Activated CD8-positive, alpha-beta memory T cell treated with anti-CD3 and anti-CD28 coated beads, Interleukin-2, amount 50 U/mL, for 4 hours (primary cell): ENCODE data around the gene DOCK1.

Experiments
- DNase-seq: peaks from one replicate; pipeline ENCODE4 v3.0.0-alpha.2; 2020

The DOCK1 gene

DNA sequence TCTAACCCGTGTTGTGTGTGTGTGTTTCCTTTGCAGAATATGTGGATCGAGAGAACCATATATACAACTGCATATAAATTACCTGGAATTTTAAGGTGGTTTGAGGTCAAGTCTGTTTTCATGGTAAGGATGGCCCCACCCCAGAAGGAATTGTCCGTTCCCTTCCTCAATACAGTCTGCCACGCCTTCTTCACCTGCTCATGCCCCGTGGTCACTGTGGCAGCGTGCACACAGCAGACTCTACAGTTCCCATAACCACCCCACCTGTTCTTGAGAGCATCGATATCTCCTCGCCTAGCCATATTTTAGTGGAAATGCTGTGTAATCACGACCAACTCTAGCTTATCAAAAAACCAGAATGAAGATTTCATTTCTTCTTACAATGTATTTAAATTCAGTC lies 509.9 kb downstream of the DOCK1 start:
- DNase-seq: no peak

DNA sequence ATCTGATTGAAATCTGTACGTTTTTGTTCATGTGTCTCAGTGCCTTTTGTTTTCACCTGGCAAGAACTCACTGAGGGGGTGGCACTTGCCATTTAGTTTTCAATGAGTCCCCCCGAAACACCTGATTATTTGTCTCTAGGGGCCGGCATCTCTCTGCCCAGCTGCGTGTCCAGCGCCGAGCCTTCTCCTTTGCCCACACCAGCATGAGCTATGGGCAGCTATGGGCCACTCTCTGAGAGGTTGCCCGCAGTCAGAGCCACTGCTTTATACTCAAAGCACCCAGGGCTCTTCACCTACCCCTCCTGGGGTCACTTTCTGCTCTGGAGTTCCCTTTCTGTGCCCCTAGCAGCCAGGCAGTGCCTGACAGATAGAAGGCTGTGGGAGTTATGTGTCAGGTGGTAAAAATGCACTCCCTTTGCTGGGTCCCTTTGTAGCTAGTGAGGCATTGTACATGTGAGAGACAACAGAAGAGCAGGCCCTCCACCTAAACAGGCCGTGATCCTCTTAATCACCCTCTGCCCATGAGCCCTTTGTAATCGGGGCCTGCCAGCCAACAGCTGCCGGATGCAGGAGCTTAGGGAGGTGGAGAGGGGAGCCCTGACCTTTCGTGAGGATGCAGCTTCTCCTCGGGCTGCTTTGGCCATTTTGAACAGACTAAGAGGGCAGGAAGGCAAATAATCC lies 510.8 kb downstream of the DOCK1 start:
- no peak for DNase-seq

DNA sequence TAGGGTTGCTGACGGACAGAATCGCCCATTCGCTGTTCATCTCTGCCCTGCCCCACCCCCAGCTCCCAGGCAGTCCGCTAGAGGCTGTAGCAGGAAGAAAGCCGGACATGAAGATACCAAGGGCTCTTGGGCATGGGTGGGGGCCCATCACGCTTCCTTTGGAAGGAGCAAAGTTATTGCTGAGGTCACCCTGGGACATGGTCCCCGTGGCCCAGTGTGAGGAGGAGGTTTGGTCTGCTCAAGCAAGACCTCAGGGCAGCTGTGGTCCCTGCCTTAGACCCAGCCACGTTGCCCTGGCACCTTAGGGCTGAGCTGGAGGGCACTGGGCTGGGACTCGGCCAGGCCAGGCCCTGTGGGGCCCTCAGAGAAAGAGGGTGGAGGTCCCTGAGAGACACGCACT lies 511.8 kb downstream of the DOCK1 start:
- no peak for DNase-seq

DNA sequence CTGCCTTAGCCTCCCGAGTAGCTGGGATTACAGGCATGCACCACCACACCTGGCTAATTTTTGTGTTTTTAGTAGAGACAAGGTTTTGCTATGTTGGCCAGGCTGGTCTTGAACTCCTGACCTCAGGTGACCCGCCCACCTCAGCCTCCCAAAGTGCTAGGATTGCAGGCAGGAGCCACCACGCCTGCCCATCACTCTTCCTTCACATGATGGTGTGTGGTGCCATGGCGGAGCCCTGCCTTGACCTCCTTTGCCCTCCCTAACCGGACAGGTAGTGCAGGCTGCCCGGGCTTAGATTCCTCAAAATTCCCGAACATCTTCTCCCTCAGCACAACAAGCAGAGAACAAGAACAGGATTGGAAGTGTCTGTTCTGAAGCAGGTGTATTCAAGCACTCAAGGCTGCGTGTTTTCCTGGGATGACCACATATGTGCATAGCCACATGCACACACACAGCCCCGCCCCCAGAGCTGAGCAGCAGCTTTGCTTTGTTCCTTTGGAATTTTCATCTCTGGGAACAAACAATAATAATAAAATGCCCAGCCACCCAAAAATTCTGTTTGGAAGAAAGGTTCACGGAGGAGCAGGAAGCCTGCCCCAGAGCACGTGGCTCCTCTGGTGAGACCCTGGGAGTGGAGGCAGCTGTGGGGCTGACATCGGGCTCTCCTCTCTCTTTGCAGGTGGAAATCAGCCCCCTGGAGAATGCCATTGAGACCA lies 512.6 kb downstream of the DOCK1 start:
- no peak for DNase-seq

DNA sequence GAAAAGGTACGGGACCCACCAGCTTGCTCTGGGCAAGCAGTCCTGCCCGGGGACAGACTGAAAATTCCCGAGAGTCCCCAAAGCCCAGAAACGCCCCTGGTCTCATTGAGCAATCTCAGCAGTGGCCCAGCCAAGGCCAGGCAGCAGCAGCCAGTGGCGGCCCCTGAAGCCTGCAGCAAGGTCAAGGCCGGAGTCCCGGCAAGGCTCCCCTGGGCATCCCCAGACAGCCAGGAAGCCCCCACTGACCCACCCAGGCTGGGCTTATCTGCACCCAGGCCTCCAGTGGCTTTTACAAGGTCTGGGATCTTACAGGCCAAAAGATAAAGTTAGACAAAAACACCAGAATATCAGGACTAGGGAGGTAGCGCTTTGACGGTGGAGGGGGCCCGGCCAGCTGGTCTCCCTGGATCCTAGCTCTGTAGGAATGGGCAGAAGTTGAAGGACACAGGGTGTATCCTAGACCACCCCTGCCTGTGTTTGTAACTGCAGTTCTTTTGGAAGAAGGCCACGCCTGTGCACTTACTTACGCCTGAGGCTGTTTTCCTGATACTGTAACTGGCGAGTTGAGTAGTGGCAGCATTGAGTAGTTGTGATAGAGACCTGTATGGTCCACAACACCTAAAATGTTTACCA lies 513.4 kb downstream of the DOCK1 start:
- DNase-seq: no peak

DNA sequence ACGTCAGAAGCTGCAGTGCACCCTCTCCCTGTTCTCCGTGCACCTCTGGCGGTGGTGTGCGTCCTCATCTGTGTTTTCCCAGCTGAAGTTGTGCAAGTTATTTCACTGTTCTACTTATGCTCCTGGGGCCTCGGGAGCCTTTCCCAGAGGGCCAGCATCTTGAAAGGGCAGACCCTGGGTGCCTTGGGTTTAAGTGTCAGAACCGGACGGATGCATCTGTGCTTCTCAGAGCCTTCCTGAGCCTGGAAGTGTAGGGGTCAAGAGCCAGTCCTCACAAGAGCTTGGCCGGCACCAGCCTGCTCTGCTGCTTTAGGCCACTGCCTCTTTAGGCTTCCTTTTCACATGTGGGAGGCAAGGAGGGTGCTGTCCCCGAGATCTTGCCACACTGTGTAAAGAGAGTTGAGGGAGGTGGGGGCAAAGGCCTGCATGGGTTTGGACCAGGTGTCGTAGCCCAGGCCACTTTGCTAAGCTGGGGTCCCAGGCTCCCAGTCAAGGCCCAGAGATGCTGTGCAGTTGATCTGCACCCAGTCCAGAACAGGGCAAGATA lies 515.0 kb downstream of the DOCK1 start:
- DNase-seq: no peak

DNA sequence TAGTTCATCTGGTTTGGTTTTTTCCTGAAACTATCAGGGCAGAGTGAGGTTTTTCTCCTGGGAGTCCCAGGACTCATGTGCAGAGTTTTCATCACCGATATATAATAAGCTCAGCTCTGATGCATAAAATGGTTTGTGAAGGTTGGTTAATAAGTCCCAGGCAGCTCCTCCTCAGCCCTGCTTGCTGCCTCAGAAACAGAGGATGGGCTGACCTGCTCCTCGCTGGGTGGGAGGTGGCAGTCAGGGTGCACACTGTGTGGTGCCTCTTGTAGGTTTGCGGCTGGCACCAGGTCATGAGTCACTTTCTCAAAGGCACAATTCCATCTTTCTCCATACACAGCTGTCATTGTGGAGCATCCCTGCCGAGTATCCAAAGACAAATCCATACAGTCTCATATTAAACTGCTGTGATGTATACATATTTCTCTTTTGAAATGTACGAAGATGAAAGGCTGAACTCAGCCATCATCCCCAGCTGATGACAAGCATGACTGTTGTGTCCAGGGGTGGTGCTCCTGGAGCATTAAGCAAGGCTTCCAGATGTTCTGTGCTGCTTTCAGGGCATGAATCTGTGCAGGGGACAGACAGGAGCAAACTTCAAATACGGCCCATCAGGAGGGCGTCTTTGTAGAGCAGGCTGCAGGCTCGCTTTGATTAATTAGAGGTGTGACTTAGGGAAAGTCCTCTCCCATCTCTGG lies 518.1 kb downstream of the DOCK1 start:
- DNase-seq: no peak

DNA sequence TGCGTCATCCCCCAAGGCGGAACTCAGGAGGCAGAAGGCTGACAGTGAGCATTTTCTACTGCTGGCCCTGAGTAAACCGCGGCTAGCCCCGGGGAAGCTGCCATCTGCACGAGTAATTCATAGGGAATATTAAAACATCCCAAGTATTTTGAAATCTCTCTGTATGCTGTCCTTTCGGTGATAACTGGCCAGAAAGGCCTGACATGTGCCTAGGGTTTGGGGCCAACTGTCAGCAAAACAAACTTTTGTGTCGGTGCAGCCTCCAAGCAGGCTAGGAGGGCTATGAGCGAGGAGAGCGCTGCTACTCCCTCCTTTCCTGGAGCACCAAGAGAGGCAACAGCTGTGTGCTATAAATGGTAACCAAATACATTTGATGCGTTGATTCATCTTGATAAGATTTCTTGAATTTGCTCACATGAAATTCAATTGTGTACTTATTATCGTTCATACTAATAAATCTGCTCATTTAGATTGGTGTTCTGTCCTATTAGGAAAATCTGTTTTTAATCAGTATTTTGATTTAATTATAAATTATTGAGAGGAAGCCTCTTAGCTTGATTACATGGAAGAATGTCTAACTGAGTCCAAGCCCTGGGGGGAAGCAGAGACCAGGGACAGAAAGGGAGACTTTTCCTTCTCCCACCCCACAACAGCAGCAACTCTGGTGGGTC lies 519.5 kb downstream of the DOCK1 start:
- no peak for DNase-seq

DNA sequence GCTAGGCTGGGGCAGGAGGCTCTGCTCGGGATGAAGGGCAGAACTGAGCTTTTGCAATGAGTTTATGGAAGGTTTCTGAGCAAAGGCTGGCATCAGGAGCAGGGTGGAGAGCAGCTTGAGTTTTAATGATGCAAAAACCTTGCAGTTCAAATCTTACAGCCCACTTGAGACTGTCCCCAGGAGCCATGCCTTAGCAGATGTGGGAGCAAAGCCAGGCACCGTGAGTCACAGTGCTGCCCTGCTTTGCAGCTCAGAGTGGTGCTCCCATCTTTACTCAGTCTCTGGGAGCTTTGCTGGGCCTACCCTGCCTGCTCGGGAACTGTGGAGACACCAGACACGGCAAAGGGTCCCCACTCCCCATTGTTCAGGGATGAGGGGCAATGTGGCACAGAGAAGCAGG lies 521.5 kb downstream of the DOCK1 start:
- DNase-seq: no peak

DNA sequence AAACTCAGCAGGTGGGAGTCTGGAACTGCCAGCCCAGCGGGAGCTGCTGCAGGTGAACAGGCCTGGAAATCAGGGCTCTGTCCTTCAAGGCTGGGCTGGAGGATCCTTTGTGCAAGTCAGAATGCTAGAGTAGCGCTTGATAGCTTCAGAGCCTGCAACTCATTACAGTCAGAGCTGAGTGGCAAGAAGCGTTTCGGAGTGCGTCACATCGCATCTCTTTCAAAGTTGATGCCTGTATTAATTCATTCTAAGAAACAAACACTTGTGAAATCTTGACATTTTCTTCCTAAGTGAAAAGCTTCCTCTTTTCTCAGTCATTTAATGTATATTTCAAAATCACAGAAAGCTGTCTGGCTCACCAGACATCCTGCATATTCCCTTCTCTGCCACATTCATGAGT lies 522.7 kb downstream of the DOCK1 start:
- no peak for DNase-seq

DNA sequence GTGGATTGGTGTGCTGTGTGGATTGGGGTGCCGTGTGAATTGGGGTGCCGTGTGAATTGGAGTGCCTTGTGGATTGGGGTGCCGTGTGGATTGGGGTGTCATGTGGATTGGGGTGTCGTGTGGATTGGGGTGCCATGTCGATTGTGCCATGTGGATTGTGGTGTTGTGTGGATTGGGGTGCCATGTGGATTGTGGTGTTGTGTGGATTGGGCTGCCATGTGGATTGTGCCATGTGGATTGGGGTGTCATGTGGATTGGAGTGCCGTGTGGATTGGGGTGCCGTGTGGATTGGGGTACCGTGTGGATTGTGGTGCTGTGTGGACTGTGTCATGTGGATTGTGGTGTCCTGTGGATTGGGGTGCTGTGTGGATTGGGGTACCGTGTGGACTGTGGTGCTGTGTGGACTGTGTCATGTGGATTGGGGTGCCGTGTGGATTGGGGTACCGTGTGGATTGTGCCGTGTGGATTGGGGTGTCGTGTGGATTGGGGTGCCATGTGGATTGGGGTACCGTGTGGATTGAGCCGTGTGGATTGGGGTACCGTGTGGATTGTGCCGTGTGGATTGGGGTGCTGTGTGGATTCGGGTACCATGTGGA lies 523.3 kb downstream of the DOCK1 start:
- DNase-seq: no peak

DNA sequence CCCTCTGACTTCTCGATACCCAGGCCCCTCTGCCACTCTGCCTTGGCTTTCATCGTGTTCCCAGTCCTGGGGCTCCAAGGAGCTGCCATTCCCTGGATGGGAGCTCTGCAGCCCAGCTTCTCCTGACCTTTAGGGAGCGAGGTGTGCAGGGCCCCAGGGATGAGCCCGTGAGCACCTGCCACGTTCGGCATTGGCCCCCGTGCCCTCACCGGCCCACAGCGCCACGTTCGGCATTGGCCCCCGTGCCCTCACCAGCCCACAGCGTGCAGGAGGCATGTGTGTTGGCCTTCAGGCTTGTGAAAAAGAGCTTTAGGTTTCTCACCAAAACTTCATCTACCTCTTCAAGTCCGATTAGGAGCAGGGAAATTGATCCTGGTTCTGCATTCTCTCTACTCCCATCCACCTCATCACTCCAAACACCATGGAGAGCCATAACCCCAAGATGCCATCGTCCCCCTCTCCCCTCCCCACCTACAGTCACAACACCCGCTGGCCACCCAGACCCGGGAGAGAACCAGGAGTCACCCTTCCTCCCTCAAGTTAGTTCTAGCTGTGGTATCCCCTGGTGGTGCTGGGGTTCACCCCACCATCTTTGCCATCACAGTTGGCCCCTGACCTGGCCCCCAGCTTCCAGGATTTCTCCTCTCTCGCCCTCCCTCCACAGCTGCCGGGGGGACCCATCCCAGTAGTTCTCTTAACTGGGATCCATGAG lies 524.5 kb downstream of the DOCK1 start:
- DNase-seq: no peak

DNA sequence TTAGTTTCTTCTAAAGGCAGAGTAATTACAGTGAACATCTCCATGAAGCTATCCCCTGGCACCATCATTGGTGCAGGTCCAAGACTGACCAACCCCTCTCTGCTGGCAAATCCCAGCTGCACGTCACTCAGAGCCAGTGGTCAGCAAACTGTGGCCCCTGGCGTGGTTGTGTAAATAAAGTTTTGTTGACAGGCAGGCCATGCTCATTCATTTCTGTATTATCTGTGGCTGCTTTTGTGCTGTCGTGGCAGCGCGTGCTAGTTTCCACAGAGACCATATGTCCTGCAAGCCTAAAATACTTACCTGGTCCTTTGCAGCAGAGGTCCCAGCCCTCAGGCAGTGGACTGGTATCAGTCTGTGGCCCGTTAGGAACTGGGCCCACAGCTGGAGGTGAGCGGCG lies 526.3 kb downstream of the DOCK1 start:
- DNase-seq: no peak

DNA sequence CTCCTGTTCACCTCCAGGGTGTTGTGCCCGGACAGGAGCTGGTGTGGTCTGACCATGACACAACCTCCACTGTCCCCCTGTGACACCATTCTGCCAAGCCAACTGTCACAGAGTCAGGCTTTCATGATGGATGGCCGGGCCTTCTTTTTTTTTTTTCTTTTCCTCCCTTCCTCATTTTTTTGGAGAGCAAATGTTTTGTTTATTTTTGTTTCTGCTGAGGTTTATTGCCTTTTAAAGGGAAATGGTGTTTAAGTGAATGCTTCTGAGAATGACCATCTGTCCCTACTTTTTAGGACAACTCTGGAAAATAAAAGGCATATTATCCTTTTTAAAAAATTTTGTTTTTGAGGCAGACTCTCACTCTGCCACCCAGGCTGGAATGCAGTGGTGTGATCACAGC lies 528.8 kb downstream of the DOCK1 start:
- no peak for DNase-seq

DNA sequence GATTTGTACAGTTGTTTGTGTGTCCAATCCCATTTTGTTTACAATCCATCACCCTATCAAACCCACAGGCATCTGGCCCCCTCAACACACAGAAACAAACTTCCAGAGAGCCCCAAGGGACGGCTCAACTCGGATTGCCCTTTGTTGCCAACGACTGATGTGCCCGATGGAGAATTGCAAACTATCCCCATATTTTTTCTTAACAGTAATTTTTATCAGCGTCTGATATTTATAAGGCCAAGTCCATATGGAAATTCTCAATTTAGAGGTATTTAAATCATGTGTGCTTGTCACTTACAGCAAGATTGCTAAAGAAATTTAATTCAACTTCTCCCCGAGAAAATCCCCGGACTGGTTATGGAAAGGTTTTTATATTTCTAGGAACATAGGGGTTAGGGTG lies 530.0 kb downstream of the DOCK1 start:
- DNase-seq: no peak

DNA sequence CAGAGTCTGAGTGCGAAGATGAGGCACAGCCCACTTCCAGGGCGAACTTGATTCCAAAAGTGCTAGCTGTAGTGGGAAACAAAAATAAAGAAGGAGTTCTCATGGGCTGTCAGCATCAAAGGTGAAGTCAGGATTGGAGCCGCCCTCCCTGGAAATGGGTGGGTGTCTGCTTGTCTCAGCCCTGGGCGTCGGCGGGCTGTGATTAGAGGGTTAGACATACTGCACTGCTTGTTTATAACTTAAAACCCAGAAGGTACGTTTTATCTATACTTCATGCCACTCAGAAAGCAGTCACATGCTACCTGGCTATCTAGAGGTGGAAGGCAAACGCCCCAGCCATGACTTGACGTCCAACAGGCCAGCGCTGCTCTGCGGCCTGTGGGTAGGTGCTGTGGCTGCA lies 535.1 kb downstream of the DOCK1 start:
- no peak for DNase-seq

DNA sequence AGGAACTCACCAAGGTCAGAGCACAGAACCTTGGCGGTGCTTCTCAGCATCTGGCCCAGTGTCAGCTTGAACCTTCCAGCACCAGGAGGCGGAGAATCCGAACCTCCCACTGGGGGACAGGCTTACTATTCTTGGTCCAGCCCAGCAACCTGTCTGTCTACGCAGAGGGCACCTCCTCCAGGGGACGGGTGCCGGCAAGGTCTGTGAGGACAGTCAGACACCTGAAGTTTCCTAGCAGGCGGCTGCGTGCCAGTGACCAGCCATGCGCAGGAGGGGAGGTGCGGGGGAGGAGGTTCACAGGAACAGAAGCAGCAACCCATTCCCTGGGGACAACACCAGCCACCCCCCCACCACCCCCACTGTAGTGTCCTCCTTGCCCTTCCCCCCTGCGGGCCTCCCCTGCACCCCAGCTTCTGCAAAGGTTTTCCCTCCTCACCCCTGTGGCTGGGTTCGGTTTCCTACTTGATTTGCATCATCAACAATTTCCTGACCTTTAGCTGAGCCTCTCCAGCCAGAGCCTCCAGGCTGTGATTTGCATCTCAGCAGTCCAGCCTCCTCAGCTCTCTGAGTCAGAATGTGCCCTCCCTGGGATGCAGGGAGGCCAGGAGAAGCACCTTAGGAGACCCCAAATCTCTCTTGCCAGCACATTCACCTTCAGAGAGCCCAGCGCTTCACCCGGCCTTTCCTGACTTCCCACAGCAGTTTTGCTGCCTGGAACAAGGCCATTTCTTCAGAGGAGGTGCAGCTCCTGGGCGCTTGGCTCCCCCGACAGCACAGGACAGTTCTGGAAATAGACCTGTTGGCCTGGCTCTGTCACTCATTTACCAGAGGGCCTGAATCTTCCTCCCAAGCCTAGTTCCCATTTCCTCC lies 536.4 kb downstream of the DOCK1 start:
- no peak for DNase-seq

DNA sequence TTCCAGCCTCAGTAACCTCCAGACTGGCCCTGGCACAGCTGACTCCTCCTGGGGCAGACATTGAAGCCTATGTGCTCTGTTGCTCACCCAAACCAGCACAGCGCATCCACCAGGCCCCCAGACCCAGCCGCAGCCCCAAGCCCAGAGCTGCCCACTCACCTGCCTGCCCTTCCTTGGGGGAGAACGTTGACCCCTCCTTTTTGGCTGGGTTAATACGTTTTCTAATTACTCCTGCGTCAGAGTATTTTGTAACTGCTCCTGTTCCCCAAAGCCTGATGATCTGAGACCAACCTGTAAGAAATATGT lies 536.9 kb downstream of the DOCK1 start:
- no peak for DNase-seq

DNA sequence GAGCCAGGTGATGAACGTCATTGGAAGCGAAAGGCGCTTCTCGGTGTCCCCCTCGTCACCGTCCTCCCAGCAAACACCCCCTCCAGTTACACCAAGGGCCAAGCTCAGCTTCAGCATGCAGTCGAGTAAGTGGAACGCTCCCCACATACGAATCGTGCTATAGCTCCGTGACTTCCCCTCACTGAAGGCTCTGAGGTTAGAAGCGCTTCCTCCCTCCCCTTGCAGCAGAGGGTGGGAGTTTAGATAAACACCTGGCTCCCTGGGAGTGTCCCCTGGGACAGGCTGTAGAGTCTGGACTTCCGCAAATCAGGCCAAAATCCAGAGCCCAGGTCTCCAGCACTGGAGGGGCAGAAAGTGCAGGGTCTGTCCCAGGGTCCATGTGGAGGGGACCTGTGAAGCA lies 538.9 kb downstream of the DOCK1 start:
- no peak for DNase-seq

DNA sequence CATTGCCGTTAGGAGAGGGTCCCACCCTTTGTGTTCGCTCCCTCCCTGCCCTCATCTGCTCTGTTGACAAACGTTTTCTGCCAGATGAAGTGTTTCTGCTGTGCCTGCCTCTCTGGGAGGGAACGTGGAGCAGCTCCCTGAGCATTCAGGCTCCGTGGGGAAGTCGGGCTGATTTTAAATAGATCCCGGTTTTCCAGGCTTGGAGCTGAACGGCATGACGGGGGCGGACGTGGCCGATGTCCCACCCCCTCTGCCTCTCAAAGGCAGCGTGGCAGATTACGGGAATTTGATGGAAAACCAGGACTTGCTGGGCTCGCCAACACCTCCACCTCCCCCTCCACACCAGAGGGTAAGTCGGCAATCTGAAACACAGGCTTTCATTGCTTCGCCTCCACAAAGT lies 542.0 kb downstream of the DOCK1 start:
- no peak for DNase-seq

DNA sequence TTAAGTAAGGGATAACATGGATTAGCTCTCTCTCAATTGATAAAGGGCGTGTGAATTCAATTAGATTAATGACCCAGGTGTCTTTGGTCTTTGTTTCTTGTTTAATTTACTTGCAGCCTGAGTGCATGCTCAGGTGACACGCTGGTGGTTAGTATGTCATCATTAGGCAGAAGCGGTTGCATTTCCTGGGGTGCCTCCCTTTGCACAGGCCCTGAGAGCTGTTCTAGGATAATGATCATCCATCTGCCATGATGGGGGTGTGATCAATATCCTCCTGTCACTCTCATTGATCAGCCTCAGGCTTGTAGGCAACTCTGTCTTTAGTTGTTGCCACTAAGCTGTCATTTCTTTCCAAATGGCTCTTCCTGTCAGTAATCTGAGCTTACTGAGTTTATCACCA lies 544.3 kb downstream of the DOCK1 start:
- no peak for DNase-seq
